ENCODE data around the gene CSRNP3. TPM values are rescaled to one million over a fixed set of nuclear protein-coding genes. Genes with fewer than 3 reads are reported as not detected.

CSRNP3 gene
- total RNA-seq, 1 experiment from 2014 or later: 0.05 TPM

DNA sequence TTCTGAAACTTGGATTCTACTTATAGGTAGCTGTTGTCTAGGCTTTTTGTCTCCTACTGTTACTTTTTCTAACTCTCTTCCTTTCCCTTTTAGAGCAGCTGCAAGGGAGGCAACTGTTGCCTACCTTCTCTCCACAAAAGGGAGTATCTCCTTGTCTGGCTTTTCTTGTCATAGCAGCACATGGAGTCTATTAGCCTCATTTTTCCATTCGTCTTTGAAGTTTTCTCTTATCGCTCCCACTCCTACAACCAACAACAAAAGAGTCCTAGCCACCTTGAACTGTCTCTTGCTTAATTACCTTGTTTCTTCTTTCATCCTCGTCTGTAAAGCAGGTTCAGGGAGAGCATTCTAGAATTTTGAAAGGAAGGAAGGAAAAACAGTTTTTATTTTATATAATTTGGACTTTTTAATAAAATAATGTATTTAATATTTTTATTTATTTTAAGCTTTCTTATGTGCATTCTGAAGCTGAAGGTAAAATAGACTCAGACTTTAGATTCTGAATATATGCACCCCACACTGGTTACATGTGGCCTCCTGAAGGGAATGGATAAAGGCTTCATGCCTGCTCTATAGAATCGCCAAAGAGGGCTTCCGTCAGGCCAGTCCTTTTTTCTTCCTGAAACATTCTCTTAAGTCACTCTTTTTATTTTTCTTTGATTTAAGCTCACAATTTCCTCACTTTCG lies 154.4 kb downstream of the CSRNP3 start:
- H3K9me2 ChIP-seq (ENCODE audit: insufficient read depth): no peaks in the 10 kb centered on the region
- H3K27me3 ChIP-seq (ENCODE audit: insufficient read depth, low read length): peaks cover 7% of the 10 kb centered on the region; the same call in 1 of the 2 replicates
- no peaks in the 10 kb centered on the region for H3K36me3 ChIP-seq (ENCODE audit: control insufficient read depth in 1 of 2, insufficient read depth in 2 of 2, low read length in 2 of 2)
- H3K4me1 ChIP-seq (ENCODE audit: control insufficient read depth in 1 of 2, insufficient read depth in 2 of 2, low read length in 2 of 2): no peaks in the 10 kb centered on the region
- no peak overlapping the region for H3K4me2 ChIP-seq (ENCODE audit: low read length)
- no peak overlapping the region for H3K9ac ChIP-seq (ENCODE audit: low read length)
- intact Hi-C loops (cut with micrococcal nuclease): loop anchor here (10.0 kb wide), 1 partner anchor 59 kb away; no protein-coding TSS in a partner anchor
- DNase-seq (ENCODE audit: low read depth, low spot score) (no peak), ATAC-seq (no peak)
- RAD21 ChIA-PET (ENCODE audit: low non-redundant PET in 1 of 2, low total read pairs in 2 of 2, uncharacterized antibody in 2 of 2, unreplicated experiment in 2 of 2): no interaction called here
- no TSS peak for BruUV-seq (replicated peaks)
- no peak overlapping the region for H3K27ac ChIP-seq (ENCODE audit: low read depth, low read length)
- no peaks in the 10 kb centered on the region for H3K79me2 ChIP-seq (ENCODE audit: insufficient read depth, low read length)
- CTCF ChIA-PET: no interaction called here
- H2AFZ ChIP-seq (ENCODE audit: low read depth, low read length, poor library complexity, severe bottlenecking): no peak overlapping the region
- POLR2A ChIA-PET: no interaction called here
- no peak overlapping the region for H3K4me3 ChIP-seq (replicated peaks in 1 of 2; ENCODE audit: low read depth in 1 of 2, low read length in 2 of 2)
- H4K20me1 ChIP-seq (ENCODE audit: insufficient read depth): no peaks in the 10 kb centered on the region
- no peak for TF ChIP-seq RAD21 (IDR thresholded peaks at IDR 0.05; ENCODE audit: low read depth)
- no peak for TF ChIP-seq SRF (IDR thresholded peaks at IDR 0.05; ENCODE audit: low read depth)
- no peak for TF ChIP-seq EZH2 (IDR thresholded peaks at IDR 0.05)
- TF ChIP-seq, protein P1, sequence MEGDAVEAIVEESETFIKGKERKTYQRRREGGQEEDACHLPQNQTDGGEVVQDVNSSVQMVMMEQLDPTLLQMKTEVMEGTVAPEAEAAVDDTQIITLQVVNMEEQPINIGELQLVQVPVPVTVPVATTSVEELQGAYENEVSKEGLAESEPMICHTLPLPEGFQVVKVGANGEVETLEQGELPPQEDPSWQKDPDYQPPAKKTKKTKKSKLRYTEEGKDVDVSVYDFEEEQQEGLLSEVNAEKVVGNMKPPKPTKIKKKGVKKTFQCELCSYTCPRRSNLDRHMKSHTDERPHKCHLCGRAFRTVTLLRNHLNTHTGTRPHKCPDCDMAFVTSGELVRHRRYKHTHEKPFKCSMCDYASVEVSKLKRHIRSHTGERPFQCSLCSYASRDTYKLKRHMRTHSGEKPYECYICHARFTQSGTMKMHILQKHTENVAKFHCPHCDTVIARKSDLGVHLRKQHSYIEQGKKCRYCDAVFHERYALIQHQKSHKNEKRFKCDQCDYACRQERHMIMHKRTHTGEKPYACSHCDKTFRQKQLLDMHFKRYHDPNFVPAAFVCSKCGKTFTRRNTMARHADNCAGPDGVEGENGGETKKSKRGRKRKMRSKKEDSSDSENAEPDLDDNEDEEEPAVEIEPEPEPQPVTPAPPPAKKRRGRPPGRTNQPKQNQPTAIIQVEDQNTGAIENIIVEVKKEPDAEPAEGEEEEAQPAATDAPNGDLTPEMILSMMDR (IDR thresholded peaks at IDR 0.05 in 2 of 3, conservative IDR thresholded peaks at IDR 0.05 in 1 of 3; ENCODE audit: borderline replicate concordance in 1 of 3, insufficient read depth in 1 of 3, low read depth in 2 of 3, low read length in 2 of 3): no peak
- TF ChIP-seq, protein P2, sequence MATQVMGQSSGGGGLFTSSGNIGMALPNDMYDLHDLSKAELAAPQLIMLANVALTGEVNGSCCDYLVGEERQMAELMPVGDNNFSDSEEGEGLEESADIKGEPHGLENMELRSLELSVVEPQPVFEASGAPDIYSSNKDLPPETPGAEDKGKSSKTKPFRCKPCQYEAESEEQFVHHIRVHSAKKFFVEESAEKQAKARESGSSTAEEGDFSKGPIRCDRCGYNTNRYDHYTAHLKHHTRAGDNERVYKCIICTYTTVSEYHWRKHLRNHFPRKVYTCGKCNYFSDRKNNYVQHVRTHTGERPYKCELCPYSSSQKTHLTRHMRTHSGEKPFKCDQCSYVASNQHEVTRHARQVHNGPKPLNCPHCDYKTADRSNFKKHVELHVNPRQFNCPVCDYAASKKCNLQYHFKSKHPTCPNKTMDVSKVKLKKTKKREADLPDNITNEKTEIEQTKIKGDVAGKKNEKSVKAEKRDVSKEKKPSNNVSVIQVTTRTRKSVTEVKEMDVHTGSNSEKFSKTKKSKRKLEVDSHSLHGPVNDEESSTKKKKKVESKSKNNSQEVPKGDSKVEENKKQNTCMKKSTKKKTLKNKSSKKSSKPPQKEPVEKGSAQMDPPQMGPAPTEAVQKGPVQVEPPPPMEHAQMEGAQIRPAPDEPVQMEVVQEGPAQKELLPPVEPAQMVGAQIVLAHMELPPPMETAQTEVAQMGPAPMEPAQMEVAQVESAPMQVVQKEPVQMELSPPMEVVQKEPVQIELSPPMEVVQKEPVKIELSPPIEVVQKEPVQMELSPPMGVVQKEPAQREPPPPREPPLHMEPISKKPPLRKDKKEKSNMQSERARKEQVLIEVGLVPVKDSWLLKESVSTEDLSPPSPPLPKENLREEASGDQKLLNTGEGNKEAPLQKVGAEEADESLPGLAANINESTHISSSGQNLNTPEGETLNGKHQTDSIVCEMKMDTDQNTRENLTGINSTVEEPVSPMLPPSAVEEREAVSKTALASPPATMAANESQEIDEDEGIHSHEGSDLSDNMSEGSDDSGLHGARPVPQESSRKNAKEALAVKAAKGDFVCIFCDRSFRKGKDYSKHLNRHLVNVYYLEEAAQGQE (IDR thresholded peaks at IDR 0.05; ENCODE audit: low read depth): no peak
- no peak for TF ChIP-seq MAX (IDR thresholded peaks at IDR 0.05)
- TF ChIP-seq YY1 (IDR thresholded peaks at IDR 0.05; ENCODE audit: extremely low read depth, insufficient replicate concordance, low read depth, low read length): no peak
- no peak for TF ChIP-seq ZNF274 (IDR thresholded peaks at IDR 0.05; ENCODE audit: low read depth, low read length)
- no peak for TF ChIP-seq TCF7L2 (IDR thresholded peaks at IDR 0.05; ENCODE audit: borderline replicate concordance, extremely low read depth, insufficient read depth, insufficient read length)
- TF ChIP-seq SIN3A (IDR thresholded peaks at IDR 0.05; ENCODE audit: low read depth): no peak
- TF ChIP-seq CEBPB (IDR thresholded peaks at IDR 0.05; ENCODE audit: low read depth): no peak
- no peak for TF ChIP-seq EZH2phosphoT487 (IDR thresholded peaks at IDR 0.05; ENCODE audit: borderline replicate concordance)
- TF ChIP-seq ZFX (IDR thresholded peaks at IDR 0.05): no peak
- no peak for TF ChIP-seq POLR2AphosphoS5 (IDR thresholded peaks at IDR 0.05; ENCODE audit: low read depth, low read length)
- TF ChIP-seq JUND (IDR thresholded peaks at IDR 0.05): no peak
- no peak for TF ChIP-seq ELF1 (IDR thresholded peaks at IDR 0.05; ENCODE audit: borderline replicate concordance, low read depth)
- TF ChIP-seq, protein P3, sequence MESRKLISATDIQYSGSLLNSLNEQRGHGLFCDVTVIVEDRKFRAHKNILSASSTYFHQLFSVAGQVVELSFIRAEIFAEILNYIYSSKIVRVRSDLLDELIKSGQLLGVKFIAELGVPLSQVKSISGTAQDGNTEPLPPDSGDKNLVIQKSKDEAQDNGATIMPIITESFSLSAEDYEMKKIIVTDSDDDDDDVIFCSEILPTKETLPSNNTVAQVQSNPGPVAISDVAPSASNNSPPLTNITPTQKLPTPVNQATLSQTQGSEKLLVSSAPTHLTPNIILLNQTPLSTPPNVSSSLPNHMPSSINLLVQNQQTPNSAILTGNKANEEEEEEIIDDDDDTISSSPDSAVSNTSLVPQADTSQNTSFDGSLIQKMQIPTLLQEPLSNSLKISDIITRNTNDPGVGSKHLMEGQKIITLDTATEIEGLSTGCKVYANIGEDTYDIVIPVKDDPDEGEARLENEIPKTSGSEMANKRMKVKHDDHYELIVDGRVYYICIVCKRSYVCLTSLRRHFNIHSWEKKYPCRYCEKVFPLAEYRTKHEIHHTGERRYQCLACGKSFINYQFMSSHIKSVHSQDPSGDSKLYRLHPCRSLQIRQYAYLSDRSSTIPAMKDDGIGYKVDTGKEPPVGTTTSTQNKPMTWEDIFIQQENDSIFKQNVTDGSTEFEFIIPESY (IDR thresholded peaks at IDR 0.05; ENCODE audit: extremely low read depth, insufficient replicate concordance, low read length): no peak
- TF ChIP-seq, protein P4, sequence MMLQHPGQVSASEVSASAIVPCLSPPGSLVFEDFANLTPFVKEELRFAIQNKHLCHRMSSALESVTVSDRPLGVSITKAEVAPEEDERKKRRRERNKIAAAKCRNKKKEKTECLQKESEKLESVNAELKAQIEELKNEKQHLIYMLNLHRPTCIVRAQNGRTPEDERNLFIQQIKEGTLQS (IDR thresholded peaks at IDR 0.05): no peak
- no peak for TF ChIP-seq EGR1 (IDR thresholded peaks at IDR 0.05; ENCODE audit: low read depth)
- no peak for TF ChIP-seq FOSL1 (IDR thresholded peaks at IDR 0.05; ENCODE audit: low read depth)
- H3K9me3 ChIP-seq (ENCODE audit: control insufficient read depth in 1 of 2, insufficient read depth in 1 of 2, low read depth in 1 of 2, low read length in 2 of 2): no peaks in the 10 kb centered on the region
